NOMO-1 treated with dmso at 0.1 percent for 144 hours (cell line): ENCODE results near the gene PSENEN.
"Not testable (repeated sequence)": the region's sequence is repeated elsewhere in the genome, so short reads cannot be mapped to it uniquely, and the experiment has no call there.

Experiments
- DNase-seq: peaks from one replicate; lab custom pipeline; 2025; ENCODE audit not compliant: unreplicated experiment; lab: John Stamatoyannopoulos, UW

The PSENEN gene

DNA sequence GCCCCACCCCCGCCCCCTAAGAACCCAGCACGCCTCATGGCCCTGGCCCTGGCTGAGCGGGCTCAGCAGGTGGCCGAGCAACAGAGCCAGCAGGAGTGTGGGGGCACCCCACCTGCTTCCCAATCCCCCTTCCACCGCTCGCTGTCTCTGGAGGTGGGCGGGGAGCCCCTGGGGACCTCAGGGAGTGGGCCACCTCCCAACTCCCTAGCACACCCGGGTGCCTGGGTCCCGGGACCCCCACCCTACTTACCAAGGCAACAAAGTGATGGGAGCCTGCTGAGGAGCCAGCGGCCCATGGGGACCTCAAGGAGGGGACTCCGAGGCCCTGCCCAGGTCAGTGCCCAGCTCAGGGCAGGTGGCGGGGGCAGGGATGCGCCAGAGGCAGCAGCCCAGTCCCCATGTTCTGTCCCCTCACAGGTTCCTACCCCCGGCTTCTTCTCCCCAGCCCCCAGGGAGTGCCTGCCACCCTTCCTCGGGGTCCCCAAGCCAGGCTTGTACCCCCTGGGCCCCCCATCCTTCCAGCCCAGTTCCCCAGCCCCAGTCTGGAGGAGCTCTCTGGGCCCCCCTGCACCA lies 41.9 kb downstream of the PSENEN start:
- no peak for DNase-seq

DNA sequence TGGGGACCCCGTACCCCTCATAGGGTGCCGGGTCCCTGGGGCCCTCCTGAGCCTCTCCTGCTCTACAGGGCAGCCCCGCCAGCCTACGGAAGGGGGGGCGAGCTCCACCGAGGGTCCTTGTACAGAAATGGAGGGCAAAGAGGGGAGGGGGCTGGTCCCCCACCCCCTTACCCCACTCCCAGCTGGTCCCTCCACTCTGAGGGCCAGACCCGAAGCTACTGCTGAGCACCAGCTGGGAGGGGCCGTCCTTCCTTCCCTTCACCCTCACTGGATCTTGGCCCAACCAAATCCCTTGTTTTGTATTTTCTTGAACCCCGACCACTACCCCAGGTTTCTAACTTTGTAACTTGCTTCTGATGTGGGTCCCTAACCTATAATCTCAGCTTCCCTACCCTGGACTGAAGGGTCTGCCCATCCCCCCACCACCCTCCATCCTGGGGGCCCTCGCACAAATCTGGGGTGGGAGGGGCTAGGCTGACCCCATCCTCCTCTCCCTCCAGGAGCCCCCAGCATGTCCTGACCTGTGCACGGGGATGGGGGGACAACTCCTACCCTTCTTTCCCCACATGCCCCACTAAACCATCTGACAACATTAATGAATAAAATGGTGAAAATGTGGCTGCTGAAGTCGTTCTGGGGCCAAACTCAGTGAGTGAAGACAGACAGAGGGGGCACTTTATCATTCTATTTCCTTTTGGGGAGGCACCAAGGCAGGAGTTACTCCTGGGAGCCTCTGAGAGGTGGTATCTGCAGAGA lies 42.9 kb downstream of the PSENEN start:
- DNase-seq: no peak

DNA sequence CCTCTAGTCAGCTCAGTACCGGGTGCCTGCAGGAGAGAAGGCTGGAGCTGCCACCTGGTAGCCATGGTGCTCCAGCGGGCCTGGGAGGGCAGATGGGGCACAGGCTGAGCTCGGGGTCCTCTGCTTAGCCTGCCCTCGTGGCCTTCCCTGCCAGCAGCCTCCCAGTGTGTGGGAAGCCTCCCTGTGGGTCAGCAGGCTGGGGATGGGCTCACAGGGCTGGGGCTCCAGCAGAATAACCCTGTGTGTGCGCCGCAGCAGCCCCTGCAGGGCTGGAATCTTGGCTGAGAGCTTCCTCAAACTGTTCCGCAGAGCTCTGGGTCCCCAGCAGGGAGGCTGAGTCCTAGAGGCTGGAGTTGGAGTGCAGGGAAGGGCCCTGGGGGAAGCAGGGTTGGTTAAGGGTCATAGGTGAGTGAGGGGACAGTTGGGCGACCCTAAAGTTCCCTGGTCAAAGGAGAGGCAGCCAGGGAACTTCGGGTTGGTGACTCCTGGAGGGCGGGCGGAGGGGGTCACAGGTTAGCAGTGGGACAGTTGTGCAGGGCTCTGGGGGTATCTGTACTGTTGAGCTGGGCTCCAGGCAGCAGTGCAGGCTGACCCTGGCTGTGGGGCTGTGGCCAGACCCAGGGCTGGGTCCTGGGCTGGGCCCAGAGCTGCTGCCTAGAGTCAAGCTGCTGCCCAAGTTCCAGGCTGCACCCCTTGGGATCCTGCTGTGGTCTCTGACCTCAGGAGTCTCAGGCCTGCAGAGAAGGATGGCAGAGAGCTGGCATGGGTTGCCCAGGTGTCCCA lies 43.9 kb downstream of the PSENEN start:
- no peak for DNase-seq

DNA sequence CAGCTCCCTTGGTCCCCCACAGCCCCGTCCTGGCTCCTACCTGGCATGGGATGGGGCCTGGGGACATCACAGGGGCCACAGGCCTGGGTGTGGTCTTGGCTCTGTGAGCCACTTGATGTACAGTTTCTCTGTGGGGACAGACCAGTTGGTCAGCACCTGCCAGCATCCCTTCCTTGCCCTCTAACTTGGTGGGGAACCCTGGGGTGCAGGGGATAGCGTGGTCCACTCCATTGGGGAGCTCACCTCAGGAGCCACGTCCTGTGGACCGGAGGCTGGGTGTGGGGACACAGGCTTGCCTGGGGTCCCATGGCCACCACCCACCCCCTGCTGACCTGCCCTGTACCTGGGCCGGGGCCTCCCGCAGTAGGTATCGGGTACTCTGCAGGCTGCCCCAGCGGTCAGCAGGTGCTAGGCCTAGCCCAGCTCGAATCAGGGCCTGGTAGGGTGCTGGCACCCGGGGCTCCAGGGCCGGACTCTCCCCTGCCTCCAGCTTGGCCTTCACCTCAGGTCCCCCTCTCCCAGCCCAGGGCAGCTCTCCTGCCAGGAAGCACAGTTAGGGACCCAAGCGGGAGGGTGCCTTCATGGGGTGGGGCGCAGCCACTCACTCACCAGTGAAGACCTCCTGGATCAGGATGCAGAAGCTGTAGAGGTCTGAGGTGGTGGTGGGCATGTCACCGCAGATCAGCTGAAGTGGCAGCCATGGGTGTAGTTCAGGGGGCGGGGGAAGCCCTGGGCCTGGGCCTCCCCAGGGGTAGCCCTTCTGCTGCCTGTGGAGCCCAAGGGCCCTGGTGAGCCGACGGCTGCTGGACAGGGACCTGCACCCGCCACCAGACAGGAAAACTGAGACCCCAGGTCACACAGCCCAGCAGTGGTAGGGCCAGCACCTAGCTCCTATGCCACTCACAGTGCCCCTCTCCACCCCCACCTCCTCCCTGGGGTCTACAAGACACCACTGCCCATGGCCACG lies 44.8 kb downstream of the PSENEN start:
- DNase-seq: no peak

DNA sequence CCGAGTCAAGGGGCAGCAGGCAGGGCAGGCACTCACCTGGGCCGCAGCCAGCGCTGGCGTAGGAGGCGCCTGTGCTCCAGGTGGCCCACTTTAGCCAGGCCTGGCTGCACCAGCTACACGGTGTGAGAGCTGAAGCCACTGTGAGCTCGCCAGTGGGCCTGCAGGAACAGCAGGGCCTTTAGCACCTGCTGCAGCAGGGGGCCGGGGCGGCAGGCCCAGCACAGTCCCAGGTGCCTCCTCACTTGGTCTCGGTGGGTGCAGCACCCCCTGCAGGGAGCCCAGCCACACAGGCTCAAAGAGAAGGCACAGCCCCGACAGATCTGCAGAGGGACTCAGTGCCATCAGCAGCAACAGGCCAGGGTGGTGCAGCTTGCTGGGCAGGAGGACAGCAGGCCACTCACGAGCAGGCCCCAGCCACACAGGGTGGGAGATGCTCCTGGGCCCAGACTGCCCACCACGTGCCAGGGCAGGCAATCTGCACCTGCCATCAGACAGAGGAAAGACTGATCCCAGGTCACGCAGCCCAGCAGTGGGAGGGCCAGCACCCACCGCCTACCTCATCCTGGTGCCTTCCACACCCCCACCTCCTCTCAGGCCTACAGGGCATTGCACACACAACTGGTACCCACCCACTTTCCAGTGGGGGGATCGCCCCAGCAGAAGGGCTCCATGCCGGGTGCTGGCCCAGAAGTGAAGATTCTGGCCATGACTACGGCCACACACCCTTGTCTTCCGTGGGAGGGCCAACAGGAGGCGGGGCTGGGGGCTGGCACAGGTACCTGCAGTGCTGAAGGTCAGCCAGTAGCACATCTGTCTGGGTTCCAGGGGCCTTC lies 45.7 kb downstream of the PSENEN start:
- no peak for DNase-seq

DNA sequence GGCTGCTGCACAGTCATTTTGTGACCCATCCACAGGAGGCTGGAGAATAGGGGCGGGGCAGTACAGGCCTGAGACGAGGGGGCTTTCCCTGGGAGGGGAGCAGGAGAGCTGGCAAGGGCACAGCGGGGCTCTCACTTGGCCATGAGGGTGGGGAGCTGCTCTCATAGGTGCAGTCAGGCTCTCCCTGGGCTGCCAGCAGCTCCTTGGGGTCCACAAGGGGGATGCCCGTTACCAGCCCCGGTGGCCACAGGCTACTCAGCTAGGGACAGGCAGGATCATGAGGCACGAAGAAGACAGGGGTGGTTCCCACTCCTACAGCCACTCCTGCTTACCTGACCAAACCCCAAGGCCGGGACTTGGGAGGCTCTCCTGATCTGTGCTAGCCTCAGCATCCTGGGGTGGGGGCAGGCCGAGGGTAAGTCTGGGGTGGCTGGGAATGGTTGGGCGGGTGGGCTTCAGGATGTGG lies 46.4 kb downstream of the PSENEN start:
- no peak for DNase-seq

DNA sequence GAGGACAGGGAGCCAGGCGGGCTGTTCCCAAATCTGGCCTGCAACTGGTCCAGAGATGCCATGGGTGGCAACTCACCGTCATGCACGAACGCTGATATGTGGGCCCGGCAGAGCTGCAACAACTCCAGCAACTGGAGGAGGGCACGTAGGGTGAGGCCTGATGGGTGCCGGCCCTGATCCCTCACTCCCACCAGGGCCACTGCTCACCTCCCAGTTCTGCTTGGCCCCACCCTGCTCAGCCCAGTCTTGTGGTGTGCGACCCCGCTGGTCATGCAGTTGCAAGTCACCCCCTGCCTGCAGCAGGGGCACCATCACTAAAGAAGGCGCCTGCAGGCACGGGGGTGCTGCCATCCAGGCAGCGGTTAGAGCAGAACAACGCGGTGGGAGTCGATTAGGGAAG lies 46.9 kb downstream of the PSENEN start:
- DNase-seq: no peak

DNA sequence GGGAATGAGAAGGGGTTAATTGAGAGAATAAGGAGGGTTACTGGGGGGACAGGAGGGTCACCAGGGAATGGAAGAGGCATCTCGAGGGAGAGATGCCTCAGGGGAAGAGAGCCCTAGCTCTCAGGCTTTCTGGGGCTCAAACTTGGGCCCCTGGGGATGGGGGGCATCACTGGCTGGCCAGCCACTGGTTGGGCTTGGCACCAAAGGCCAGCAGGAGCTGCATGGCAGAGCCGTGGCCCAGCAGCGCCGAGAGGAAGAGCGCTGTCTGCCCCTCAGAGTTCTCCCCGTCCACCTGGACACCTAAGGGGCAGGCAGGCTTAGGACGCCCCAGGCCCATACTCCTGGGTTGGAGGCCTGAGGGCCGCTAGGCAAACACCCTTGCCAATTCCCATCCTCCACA lies 47.4 kb downstream of the PSENEN start:
- no peak for DNase-seq

DNA sequence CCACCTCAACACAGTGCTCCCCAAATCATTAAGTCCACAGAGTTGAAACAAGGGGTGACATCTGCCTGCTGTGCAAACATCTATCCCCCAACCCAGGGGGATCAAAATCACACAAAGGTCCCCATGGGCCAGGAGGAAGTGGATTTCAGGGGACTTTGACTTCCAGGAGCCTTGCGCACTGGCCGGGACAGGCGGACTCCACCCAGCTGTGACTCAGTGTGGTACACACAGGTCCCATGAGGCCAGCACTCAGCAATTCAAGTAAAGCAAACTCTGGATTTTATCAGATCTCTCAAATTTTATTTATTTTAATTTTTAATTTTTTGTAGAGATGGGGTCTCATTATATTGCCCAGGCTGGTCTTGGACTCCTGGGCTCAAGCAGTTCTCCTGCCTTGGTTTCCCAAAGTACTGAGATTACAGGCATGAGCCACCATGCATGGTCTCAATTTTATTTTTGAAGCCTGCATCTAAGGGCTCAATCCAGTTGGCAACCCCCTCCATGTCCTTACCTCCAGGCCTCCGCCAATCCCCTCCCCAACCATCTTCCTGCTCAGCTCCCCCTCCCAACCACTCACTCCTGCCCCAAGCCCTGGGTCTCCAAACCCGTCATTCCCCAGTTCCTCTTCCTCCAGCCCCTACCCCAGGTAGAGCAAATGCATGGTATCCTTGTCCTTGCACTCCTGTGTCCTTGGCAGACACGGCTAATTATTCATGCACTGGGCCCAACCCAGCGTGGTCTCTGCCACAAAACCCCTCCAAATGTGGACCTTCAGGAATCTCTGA lies 48.1 kb downstream of the PSENEN start:
- no peak for DNase-seq

DNA sequence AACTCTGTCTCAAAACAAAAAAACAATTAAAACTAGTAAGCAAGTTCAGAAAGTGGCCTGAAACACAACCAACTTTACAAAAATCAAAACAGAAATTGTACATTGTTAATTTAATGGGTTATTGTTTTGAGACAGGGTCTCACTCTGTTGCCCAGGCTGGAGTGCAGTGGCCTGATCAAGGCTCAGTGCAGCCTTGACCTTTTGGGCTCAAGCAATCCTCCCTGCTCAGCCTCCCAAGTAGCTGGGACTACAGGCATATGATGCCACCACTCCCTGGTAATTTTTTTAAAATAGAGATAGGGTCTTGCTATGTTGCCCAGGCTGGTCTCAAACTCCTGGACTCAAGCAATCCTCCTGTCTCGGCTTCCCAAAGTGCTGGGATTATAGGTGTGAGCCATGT lies 50.1 kb downstream of the PSENEN start:
- DNase-seq: not testable (repeated sequence)
